Natural killer cell treated with Interleukin-12 subunit alpha and Interleukin-12 subunit beta and Interleukin-15 and Interleukin-18, amount 100 ng/mL, for 72 hours (primary cell): ENCODE measurements around the gene RNH1. TPM values are rescaled to one million over a fixed set of nuclear protein-coding genes. Genes with fewer than 3 reads are reported as not detected.

Experiments used
- ATAC-seq, 2 donors: fragments of 150-1000 bp; cut with Tn5 transposase in 1 of 2; sonication (Bioruptor Pico), chemical (Tn5 transposase) in 1 of 2; 2 replicates each; pipeline ENCODE4 v1.10.0; 2021
- DNase-seq: peaks from one replicate; pipeline ENCODE4 v3.0.0; 2022; ENCODE audit warnings: low spot score
- H3K27ac Mint-ChIP-seq, 2 donors: 1 replicate in 1 of 2; 2 replicates in 1 of 2; pipeline ENCODE4 v1.8.0; 2022; ENCODE audit warnings: mixed read lengths in 2 of 2, mild to moderate bottlenecking in 1 of 2, moderate library complexity in 1 of 2
- H3K27me3 Mint-ChIP-seq, 2 donors: 1 replicate in 1 of 2; 2 replicates in 1 of 2; pipeline ENCODE4 v1.8.0; 2022; ENCODE audit warnings: mixed read lengths in 2 of 2
- H3K36me3 Mint-ChIP-seq: one replicate; pipeline ENCODE4 v1.8.0; 2022; ENCODE audit warnings: mixed read lengths
- H3K4me1 Mint-ChIP-seq, 2 donors: 1 replicate in 1 of 2; 2 replicates in 1 of 2; pipeline ENCODE4 v1.8.0; 2022; ENCODE audit warnings: low read depth in 2 of 2, mixed read lengths in 2 of 2, mild to moderate bottlenecking in 1 of 2
- H3K4me3 Mint-ChIP-seq: one replicate; pipeline ENCODE4 v1.8.0; 2022; ENCODE audit warnings: mixed read lengths
- H3K9me3 Mint-ChIP-seq: 2 replicates; pipeline ENCODE4 v1.8.0; 2022; ENCODE audit warnings: mixed read lengths
- total RNA-seq, 2 donors: library from RNA; stranded (reverse); gene quantifications; one replicate each; pipeline ENCODE4 v1.2.3, GENCODE V29; 2022

RNH1 gene
- total RNA-seq, 2 donors from 2014 or later, result 89.2 to 113 TPM

DNA sequence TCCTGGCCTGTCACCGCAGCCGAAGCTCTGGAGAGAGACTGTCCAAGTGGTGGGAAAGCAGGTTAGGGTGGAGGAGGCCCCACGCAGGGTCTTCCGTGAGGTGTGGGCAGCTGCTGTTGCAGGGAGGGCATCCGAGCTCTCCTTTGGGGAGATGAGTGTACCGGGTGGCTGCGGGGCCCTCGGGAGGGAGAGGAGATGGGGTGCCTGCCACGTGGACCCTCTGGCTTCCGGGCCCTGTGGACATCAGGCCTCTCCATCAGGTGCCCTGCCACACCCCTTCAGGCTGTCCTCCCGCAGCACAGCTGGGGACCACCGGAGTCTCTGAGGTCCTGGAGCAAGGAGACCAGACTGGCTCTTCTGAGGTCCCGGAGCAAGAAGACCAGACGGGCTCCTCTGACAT lies 55.3 kb downstream of the RNH1 start:
- ATAC-seq (no peak), DNase-seq (peak; percentile 56)
- Mint-ChIP-seq H3K27me3 (no peaks in the 10 kb centered on the region), H3K4me1 (peaks cover 21 to 27% of the 10 kb centered on the region in 2 donors), H3K9me3 (no peaks in the 10 kb centered on the region), H3K36me3 (peaks cover 11% of the 10 kb centered on the region), H3K4me3 (peak overlapping the region; percentile 94), H3K27ac (peak overlapping the region; percentile 59 to 93)

DNA sequence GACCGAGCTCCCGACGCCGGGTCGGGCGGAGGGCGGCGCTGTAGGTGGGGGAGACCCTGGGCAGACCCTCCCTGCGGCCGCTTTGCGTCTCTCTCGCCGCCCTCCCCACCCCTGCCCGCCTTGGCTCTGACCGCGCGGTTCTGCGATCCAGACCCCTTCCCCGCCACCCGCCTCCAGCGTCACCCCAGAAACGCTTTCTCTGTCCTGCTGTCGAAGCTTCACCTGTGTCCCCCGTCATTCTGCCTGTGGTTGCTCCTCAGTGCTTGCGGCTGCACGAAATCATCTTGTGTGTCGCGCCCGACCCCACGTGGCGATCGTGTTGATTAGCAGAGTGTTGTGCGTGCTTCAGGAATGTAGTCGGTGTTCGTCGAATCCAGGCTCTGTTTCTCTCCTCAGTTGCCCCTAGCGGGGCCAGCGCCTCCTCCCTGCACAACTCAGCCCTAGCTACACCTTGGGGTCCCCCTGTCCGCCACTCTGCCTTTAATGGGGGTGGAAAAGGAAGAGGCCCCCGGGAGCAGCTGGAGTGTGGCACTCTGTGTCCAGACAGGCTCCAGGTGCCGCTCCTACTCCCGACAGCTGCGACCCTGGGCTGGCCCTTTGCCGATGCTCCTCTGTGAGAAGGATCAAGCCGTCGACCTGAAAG lies 56.1 kb downstream of the RNH1 start:
- Mint-ChIP-seq H3K27me3 (no peaks in the 10 kb centered on the region), H3K36me3 (peaks cover 11% of the 10 kb centered on the region), H3K4me3 (peak overlapping the region; percentile 94), H3K27ac (peak overlapping the region; percentile 59 to 93), H3K9me3 (no peaks in the 10 kb centered on the region), H3K4me1 (peaks cover 15 to 20% of the 10 kb centered on the region in 2 donors)
- DNase-seq (peak; percentile 74), ATAC-seq (peak in 1 of 2 donors; percentile 10)

DNA sequence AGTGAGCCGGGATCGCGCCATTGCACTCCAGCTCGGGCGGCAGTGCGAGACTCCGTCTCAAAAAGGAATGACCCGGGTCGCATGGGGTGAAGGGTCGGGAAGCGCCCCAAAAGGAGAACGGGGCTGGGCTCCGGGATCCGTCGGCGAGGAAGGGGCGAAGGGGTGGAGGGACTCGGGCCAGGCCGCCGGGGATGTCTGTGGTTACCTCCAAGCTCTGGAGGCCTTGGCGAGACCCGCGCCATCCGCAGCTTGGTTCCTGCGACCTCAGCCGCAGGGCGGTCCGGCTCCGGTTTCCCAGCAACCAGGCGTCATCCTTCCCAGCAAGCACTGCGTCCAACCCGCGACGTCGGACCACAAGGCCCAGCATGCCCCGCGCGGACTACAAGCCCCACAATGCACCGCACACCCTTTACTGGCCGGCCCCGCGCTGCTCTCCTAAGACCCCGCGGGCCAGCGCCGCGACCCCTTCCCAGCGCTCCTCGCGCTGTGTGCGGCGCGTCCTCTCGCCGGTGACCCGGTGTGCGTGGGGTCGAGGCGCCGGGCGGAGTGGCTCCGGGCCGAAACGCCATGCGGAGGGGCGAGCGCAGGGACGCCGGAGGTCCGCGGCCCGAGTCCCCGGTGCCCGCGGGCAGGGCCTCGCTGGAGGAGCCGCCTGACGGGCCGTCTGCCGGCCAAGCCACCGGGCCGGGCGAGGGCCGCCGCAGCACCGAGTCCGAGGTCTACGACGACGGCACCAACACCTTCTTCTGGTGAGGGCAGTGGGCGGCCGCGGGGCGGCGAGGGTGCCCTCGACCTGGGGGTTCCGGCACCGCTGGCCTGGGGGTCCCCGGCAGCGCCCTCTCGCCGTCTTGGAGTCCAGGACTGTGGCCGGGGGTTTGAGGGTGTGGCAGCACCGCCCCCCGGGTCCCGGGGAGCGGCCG lies 56.9 kb downstream of the RNH1 start, which contains the start of gene PTDSS2:
Gene PTDSS2 (plus strand): TSS at position 391 of the 920 bp plus-strand sequence. CDS start 177 bp downstream, at position 568.
- Mint-ChIP-seq H3K36me3 (peaks cover 11% of the 10 kb centered on the region), H3K9me3 (no peaks in the 10 kb centered on the region), H3K27ac (peak within 1 kb of the TSS; percentile 79 to 93), H3K4me3 (peak within 1 kb of the TSS; percentile 94), H3K4me1 (peaks cover 12 to 20% of the 10 kb centered on the region in 2 donors), H3K27me3 (no peaks in the 10 kb centered on the region)
- DNase-seq, result peak; percentile 95
- ATAC-seq, result peak; percentile 92 to 93

DNA sequence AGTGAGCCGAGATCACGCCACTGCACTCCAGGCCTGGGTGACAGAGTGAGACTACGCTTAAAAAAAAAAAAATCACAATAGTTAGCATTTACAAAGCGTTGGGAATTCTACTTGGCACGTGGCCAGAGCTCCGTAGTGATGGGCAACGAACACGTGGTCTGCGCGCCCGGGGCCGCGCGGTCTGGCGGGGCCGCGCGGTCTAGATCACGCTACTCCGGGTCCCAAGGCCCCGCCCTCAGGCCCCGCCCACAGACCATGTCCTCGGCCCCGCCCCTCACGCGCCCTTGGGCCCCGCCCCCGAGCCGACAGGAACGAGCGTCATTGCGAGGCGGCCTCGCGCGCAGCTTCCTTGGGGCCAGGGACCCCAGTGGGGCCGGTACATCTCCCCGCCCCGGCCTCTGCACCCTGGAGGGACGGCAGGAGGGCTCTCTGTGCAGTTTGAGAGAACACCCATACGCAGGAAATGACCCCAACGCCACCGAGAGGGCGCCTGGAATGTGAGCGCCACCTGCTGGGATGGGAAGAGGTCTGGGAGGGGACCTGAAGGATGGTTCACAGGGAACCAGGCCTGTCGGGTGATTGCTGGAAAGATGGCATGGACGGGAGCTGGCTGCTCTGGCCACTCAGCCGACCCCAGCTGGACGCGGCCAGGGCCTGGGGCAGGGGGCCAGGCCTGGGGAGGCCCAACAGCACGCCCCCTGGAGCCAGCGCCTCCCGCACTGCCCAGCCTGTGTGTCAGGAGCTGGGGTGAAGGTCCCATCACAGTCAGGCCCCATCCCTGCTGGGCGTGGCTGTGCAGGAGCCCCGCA lies 58.9 kb downstream of the RNH1 start:
- Mint-ChIP-seq H3K27me3 (no peaks in the 10 kb centered on the region), H3K4me1 (peaks cover 10% of the 10 kb centered on the region in 2 donors), H3K27ac (peak overlapping the region; percentile 79 to 86), H3K4me3 (peak overlapping the region; percentile 92), H3K9me3 (no peaks in the 10 kb centered on the region), H3K36me3 (peaks cover 6% of the 10 kb centered on the region)
- DNase-seq, result peak; percentile 94
- peak; percentile 85 to 89 for ATAC-seq

DNA sequence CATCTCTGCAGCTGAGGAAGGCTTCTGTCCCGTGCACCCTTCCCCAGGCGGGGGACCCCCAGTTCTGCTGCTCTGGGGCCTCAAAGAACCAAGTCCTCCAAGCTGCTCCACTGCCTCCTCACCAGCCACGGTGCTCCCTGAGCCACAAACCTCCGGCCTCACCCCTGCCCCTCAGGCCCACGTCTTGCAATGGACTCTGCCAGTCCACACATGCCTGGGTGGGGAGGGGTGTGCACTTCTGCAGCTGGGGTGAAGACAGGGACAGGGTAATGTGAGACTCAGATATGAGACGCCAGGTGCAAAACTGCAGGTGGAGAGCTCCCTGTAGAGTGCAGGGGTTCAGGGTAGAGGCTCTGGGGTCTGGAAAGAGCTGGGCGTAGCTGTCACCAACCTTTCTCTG lies 60.2 kb downstream of the RNH1 start:
- Mint-ChIP-seq H3K27ac (no peak overlapping the region), H3K4me1 (peaks cover 10% of the 10 kb centered on the region in 2 donors), H3K9me3 (no peaks in the 10 kb centered on the region), H3K4me3 (no peak overlapping the region), H3K36me3 (peaks cover 6% of the 10 kb centered on the region), H3K27me3 (no peaks in the 10 kb centered on the region)
- ATAC-seq (no peak), DNase-seq (no peak)

DNA sequence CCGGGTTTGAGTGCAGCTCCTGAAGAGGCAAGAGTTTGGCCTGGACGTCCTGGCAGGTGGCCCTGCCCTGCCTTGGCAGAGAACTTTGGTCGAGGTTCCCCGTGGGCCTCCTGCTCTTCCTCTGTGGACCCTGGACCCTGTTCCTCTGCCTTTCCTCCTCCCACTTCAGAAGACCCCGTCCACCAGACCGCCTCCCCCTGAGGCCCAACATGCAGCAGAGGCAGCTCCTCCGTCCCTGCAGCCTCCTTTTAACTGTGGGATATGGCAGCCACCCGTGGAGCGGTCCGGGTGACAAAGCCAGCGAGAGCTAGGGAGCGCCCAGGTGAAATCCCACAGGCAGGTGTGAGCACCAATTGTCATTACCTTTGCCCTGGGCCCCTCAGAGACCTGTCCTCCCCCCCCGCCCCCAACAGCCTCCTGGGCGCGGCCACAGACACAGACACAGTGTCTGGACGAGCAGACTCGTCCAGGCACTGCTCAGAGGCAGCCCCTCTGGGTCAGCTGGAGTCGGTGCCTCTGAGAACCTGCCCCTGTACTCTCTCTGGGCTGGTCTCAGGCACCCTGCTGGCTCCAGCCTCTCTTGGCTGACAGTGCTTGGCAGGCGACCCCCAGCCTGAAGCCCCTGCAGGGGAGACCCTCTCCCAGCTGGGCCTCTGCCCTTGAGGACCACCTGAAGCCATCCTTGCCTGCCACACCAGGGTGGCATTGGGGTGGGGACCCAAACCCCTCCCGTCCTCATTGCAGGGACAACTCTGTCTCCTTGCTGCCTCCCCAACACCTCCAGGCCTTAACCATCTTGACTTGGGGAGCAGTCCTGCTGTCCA lies 61.1 kb downstream of the RNH1 start:
- Mint-ChIP-seq H3K4me3 (no peak overlapping the region), H3K4me1 (peaks cover 4 to 5% of the 10 kb centered on the region in 2 donors), H3K27me3 (peaks cover 0 to 2% of the 10 kb centered on the region in 2 donors), H3K27ac (no peak overlapping the region), H3K36me3 (peaks cover 4% of the 10 kb centered on the region), H3K9me3 (no peaks in the 10 kb centered on the region)
- DNase-seq, result no peak
- no peak for ATAC-seq

Other genes starting within 250 kb of the RNH1 start
- 1 to 10 TPM in 1 of 2 donors, under 1 TPM in 1; 0.26 to 1.2 TPM for gene NLRP6, start 228.8 kb downstream of the RNH1 start, total RNA-seq
- gene PGGHG, start 218.1 kb downstream of the RNH1 start, total RNA-seq, result 10 to 100 TPM; 17.0 to 24.9 TPM
- not detected for gene IFITM5, start 207.7 kb downstream of the RNH1 start, total RNA-seq
- gene IFITM2, start 199.4 kb downstream of the RNH1 start, total RNA-seq, result 100 to 1,000 TPM in 1 of 2 donors, 10 to 100 TPM in 1; 87.9 to 171 TPM
- gene IFITM1, start 193.2 kb downstream of the RNH1 start, total RNA-seq, result 10 to 100 TPM; 58.1 to 71.0 TPM
- gene IFITM3, start 186.4 kb downstream of the RNH1 start, total RNA-seq, result 10 to 100 TPM; 28.2 to 29.8 TPM
- gene B4GALNT4, start 137.7 kb downstream of the RNH1 start, total RNA-seq, result under 1 TPM in 1 of 2 donors, not detected in 1; 0.50 TPM
- gene PKP3, start 113.0 kb downstream of the RNH1 start, total RNA-seq, result not detected
- 10 to 100 TPM; 39.0 to 44.9 TPM for gene SIGIRR, start 92.2 kb downstream of the RNH1 start, total RNA-seq
- gene ANO9, start 65.2 kb downstream of the RNH1 start, total RNA-seq, result 1 to 10 TPM; 2.4 to 6.7 TPM
- 10 to 100 TPM; 20.6 to 56.9 TPM for gene PTDSS2, start 57.0 kb downstream of the RNH1 start, total RNA-seq
- gene HRAS, start 28.3 kb upstream of the RNH1 start, total RNA-seq, result 10 to 100 TPM; 33.6 to 83.5 TPM
- 1 to 10 TPM in 1 of 2 donors, under 1 TPM in 1; 0.98 to 1.8 TPM for gene LRRC56, start 30.3 kb upstream of the RNH1 start, total RNA-seq
- gene LMNTD2, start 53.5 kb upstream of the RNH1 start, total RNA-seq, result 1 to 10 TPM; 1.1 to 2.1 TPM
- 10 to 100 TPM; 13.3 to 22.9 TPM for gene RASSF7, start 53.7 kb upstream of the RNH1 start, total RNA-seq
- gene PHRF1, start 69.2 kb upstream of the RNH1 start, total RNA-seq, result 10 to 100 TPM; 49.2 to 85.7 TPM
- 10 to 100 TPM; 33.7 to 34.9 TPM for gene IRF7, start 108.7 kb upstream of the RNH1 start, total RNA-seq
- not detected for gene CDHR5, start 117.7 kb upstream of the RNH1 start, total RNA-seq
- not detected for gene SCT, start 119.9 kb upstream of the RNH1 start, total RNA-seq
- 1 to 10 TPM in 1 of 2 donors, under 1 TPM in 1; 0.48 to 1.3 TPM for gene DRD4, start 130.0 kb upstream of the RNH1 start, total RNA-seq
- 10 to 100 TPM; 23.2 to 83.6 TPM for gene DEAF1, start 188.0 kb upstream of the RNH1 start, total RNA-seq
- gene TMEM80, start 188.6 kb upstream of the RNH1 start, total RNA-seq, result 10 to 100 TPM; 15.3 to 20.3 TPM
- 10 to 100 TPM in 1 of 2 donors, 1 to 10 TPM in 1; 2.9 to 13.0 TPM for gene EPS8L2, start 199.0 kb upstream of the RNH1 start, total RNA-seq
- gene TALDO1, start 240.2 kb upstream of the RNH1 start, total RNA-seq, result 100 to 1,000 TPM; 201 to 242 TPM